GM12878 (cell line): ENCODE data around the gene TGFB1I1. TPM values are rescaled to one million over a fixed set of nuclear protein-coding genes. Genes with fewer than 3 reads are reported as not detected.
A peak's percentile ranks its signal among the peaks of the same experiment; 100 is the strongest.

Experiments used
- CBFB ChIP-seq: IDR thresholded peaks from 2 replicates; pipeline ENCODE4 v1.6.1; 2016; ENCODE audit warnings: antibody characterized with exemption, low read depth
- FOXM1 ChIP-seq: IDR thresholded peaks from 2 replicates; pipeline ENCODE4 v1.6.1; 2012; ENCODE audit warnings: low read depth, mild to moderate bottlenecking, inconsistent platforms, low read length, moderate library complexity
- HCFC1 ChIP-seq: fragments of 150-350 bp; IDR thresholded peaks from 2 replicates; pipeline ENCODE4 v1.6.1; 2014; ENCODE audit warnings: low read length
- MTA2 ChIP-seq: fragments of 450-650 bp; IDR thresholded peaks from 2 replicates; pipeline ENCODE4 v1.6.1; 2016; ENCODE audit warnings: low read depth, mild to moderate bottlenecking, moderate library complexity
- NFXL1 ChIP-seq: fragments of 450-650 bp; IDR thresholded peaks from 2 replicates; pipeline ENCODE4 v1.6.1; 2017; ENCODE audit warnings: antibody characterized with exemption, mild to moderate bottlenecking, borderline replicate concordance
- NFYB ChIP-seq: IDR thresholded peaks from 2 replicates; pipeline ENCODE4 v1.6.1; 2011; ENCODE audit warnings: low read depth, mild to moderate bottlenecking, low read length, improper control_type of control experiment, moderate library complexity; ENCODE audit not compliant: insufficient read depth
- RAD21 ChIP-seq: IDR thresholded peaks from 2 replicates; pipeline ENCODE4 v1.6.1; 2011; ENCODE audit warnings: mild to moderate bottlenecking, low read depth, low read length, moderate library complexity; ENCODE audit not compliant: insufficient read depth
- RBBP5 ChIP-seq: fragments of 200-600 bp; sonication (generic); conservative IDR thresholded peaks from 2 replicates; pipeline ENCODE4 v1.6.1; 2016
- SMAD5 ChIP-seq: IDR thresholded peaks from 2 replicates; pipeline ENCODE4 v1.6.1; 2016; ENCODE audit warnings: antibody characterized with exemption, low read depth
- SREBF1 ChIP-seq: IDR thresholded peaks from 2 replicates; pipeline ENCODE4 v1.6.1; 2012; ENCODE audit warnings: mild to moderate bottlenecking, low read length
- STAT3 ChIP-seq: IDR thresholded peaks from 2 replicates; pipeline ENCODE4 v1.6.1; 2011; ENCODE audit warnings: low read depth, low read length, improper control_type of control experiment
- SUPT20H ChIP-seq: IDR thresholded peaks from 2 replicates; pipeline ENCODE4 v1.6.1; 2011; ENCODE audit warnings: low read depth, mild to moderate bottlenecking, low read length, moderate library complexity, borderline replicate concordance; ENCODE audit not compliant: control insufficient read depth
- TCF7 ChIP-seq: IDR thresholded peaks from 2 replicates; pipeline ENCODE4 v1.6.1; 2014; ENCODE audit warnings: antibody characterized with exemption, borderline replicate concordance
- YY1 ChIP-seq: IDR thresholded peaks from 2 replicates; pipeline ENCODE4 v1.6.1; 2011; ENCODE audit warnings: low read depth, mild to moderate bottlenecking, low read length
- ZNF274 ChIP-seq: IDR thresholded peaks from one replicate; pipeline ENCODE4 v1.8.0; 2011; ENCODE audit not compliant: insufficient read length, insufficient read depth
- ZZZ3 ChIP-seq: IDR thresholded peaks from 2 replicates; pipeline ENCODE4 v1.6.1; 2011; ENCODE audit warnings: low read depth; ENCODE audit not compliant: control insufficient read depth, insufficient read length
- polyA plus RNA-seq, 11 experiments: library from polyadenylated mRNA; depleted of rRNA in 4 of 11; unstranded in 6 of 11; stranded (reverse) in 5 of 11; fragments of >200 nt; fragmentation: Nextera tagmentation in 4 of 11; fragmentation: Illumina TruSeq in 1 of 11; extraction: Ambion mirVana in 4 of 11; extraction: Trizol in 1 of 11; gene quantifications; 1 replicate in 1 of 11; 2 replicates in 10 of 11; pipeline versions ENCODE4 v1.2.1 to v1.2.3, GENCODE V29; 2011 to 2016; ENCODE audit warnings: inconsistent platforms in 2 of 11, missing spikeins in 2 of 11, low read depth in 1 of 11
- total RNA-seq, 4 experiments: library from RNA; depleted of rRNA in 3 of 4; stranded (reverse); fragments of >200 nt in 3 of 4; fragmentation: Illumina TruSeq in 1 of 4; extraction: Trizol in 1 of 4; gene quantifications; 2 replicates each; pipeline versions ENCODE4 v1.2.1 to v1.2.3, GENCODE V29; 2013 to 2021
- TF ChIP-seq, protein P1 (sequence below): fragments of 150-350 bp; IDR thresholded peaks from 2 replicates; pipeline ENCODE4 v1.6.1; 2014; ENCODE audit warnings: mild to moderate bottlenecking, low read depth, low read length
- TF ChIP-seq, protein P2 (sequence below): fragments of 450-650 bp; IDR thresholded peaks from 2 replicates; pipeline ENCODE4 v1.6.1; 2017; ENCODE audit warnings: mild to moderate bottlenecking, moderate library complexity
- TF ChIP-seq, protein P3 (sequence below): fragments of 450-650 bp; IDR thresholded peaks from 2 replicates; pipeline ENCODE4 v1.6.1; 2018; ENCODE audit warnings: mild to moderate bottlenecking, low read depth, moderate library complexity; ENCODE audit not compliant: partially characterized antibody
- TF ChIP-seq, protein P4 (sequence below): fragments of 450-650 bp; conservative IDR thresholded peaks from 2 replicates; pipeline ENCODE4 v1.6.1; 2017; ENCODE audit warnings: mild to moderate bottlenecking, moderate library complexity

Gene TGFB1I1
- total and polyA plus RNA-seq, 10 of the 15 experiments (the other 5 are each of a cell fraction or from before 2014, with no cell fraction given), result 0.13 to 2.3 (median 0.41) TPM; not detected in 2

DNA sequence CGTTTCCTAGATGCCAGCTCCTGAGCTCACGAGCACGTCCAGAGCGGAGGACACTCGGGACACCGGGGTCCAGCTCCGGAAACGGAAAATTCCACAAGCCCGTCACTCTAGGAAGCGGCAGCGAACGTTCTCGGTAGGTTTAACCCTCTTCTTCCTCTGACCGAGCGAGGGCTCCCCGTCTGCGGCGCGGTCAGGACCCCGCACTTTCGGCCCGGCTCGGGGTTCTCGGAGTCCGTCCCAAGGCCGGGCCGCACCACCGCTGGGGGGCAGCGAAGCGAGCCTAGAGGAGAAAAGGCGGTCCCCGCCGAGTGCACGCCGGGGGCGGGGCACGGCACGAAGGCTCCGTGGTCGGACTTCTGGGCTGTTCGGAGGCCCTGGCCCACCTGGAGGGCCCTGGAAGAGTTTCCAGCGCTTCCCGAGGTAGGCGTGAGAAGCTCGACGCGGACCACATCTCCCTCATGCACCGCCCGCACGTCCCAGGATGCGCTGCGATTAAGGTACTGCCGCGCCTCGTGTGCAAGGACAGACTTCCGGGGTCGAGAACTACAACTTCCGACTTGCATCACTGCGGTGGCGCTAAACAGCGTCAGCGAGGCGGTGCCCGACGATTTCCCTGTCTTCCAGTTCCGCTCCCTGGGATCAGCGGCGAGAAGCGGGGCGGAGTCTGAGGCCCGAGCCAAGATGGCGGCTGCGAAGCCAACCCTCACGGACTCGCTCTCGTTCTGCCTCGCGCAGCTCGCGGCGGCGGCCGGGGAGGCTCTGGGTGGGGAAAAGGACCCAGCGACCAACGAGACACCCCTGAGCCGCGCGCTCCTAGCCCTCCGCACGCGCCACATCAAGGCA is 12.9 kb upstream of the TGFB1I1 start, which contains the start of gene ARMC5 (continued):
- TF ChIP-seq FOXM1 (no peak), ZZZ3 (no peak), RAD21 (0 out of 2 replicates have a peak, but pooled peaks have one; percentile 13), ZNF274 (no peak), TCF7 (no peak), STAT3 (no peak), SREBF1 (peak; percentile 48; the same call in 1 of the 2 replicates), SUPT20H (no peak), NFXL1 (no peak), RBBP5 (no peak), CBFB (peak; percentile 37; the same call in 1 of the 2 replicates), SMAD5 (peak; percentile 79), NFYB (no peak), YY1 (peak; percentile 99), HCFC1 (peak; percentile 91), MTA2 (no peak)
- TF ChIP-seq, protein P1, sequence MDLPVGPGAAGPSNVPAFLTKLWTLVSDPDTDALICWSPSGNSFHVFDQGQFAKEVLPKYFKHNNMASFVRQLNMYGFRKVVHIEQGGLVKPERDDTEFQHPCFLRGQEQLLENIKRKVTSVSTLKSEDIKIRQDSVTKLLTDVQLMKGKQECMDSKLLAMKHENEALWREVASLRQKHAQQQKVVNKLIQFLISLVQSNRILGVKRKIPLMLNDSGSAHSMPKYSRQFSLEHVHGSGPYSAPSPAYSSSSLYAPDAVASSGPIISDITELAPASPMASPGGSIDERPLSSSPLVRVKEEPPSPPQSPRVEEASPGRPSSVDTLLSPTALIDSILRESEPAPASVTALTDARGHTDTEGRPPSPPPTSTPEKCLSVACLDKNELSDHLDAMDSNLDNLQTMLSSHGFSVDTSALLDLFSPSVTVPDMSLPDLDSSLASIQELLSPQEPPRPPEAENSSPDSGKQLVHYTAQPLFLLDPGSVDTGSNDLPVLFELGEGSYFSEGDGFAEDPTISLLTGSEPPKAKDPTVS, result 0 out of 2 replicates have a peak, but pooled peaks have one; percentile 23
- TF ChIP-seq, protein P2, sequence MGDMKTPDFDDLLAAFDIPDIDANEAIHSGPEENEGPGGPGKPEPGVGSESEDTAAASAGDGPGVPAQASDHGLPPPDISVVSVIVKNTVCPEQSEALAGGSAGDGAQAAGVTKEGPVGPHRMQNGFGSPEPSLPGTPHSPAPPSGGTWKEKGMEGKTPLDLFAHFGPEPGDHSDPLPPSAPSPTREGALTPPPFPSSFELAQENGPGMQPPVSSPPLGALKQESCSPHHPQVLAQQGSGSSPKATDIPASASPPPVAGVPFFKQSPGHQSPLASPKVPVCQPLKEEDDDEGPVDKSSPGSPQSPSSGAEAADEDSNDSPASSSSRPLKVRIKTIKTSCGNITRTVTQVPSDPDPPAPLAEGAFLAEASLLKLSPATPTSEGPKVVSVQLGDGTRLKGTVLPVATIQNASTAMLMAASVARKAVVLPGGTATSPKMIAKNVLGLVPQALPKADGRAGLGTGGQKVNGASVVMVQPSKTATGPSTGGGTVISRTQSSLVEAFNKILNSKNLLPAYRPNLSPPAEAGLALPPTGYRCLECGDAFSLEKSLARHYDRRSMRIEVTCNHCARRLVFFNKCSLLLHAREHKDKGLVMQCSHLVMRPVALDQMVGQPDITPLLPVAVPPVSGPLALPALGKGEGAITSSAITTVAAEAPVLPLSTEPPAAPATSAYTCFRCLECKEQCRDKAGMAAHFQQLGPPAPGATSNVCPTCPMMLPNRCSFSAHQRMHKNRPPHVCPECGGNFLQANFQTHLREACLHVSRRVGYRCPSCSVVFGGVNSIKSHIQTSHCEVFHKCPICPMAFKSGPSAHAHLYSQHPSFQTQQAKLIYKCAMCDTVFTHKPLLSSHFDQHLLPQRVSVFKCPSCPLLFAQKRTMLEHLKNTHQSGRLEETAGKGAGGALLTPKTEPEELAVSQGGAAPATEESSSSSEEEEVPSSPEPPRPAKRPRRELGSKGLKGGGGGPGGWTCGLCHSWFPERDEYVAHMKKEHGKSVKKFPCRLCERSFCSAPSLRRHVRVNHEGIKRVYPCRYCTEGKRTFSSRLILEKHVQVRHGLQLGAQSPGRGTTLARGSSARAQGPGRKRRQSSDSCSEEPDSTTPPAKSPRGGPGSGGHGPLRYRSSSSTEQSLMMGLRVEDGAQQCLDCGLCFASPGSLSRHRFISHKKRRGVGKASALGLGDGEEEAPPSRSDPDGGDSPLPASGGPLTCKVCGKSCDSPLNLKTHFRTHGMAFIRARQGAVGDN, result peak; percentile 65
- TF ChIP-seq, protein P3, sequence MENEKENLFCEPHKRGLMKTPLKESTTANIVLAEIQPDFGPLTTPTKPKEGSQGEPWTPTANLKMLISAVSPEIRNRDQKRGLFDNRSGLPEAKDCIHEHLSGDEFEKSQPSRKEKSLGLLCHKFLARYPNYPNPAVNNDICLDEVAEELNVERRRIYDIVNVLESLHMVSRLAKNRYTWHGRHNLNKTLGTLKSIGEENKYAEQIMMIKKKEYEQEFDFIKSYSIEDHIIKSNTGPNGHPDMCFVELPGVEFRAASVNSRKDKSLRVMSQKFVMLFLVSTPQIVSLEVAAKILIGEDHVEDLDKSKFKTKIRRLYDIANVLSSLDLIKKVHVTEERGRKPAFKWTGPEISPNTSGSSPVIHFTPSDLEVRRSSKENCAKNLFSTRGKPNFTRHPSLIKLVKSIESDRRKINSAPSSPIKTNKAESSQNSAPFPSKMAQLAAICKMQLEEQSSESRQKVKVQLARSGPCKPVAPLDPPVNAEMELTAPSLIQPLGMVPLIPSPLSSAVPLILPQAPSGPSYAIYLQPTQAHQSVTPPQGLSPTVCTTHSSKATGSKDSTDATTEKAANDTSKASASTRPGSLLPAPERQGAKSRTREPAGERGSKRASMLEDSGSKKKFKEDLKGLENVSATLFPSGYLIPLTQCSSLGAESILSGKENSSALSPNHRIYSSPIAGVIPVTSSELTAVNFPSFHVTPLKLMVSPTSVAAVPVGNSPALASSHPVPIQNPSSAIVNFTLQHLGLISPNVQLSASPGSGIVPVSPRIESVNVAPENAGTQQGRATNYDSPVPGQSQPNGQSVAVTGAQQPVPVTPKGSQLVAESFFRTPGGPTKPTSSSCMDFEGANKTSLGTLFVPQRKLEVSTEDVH, result peak; percentile 59
- TF ChIP-seq, protein P4, sequence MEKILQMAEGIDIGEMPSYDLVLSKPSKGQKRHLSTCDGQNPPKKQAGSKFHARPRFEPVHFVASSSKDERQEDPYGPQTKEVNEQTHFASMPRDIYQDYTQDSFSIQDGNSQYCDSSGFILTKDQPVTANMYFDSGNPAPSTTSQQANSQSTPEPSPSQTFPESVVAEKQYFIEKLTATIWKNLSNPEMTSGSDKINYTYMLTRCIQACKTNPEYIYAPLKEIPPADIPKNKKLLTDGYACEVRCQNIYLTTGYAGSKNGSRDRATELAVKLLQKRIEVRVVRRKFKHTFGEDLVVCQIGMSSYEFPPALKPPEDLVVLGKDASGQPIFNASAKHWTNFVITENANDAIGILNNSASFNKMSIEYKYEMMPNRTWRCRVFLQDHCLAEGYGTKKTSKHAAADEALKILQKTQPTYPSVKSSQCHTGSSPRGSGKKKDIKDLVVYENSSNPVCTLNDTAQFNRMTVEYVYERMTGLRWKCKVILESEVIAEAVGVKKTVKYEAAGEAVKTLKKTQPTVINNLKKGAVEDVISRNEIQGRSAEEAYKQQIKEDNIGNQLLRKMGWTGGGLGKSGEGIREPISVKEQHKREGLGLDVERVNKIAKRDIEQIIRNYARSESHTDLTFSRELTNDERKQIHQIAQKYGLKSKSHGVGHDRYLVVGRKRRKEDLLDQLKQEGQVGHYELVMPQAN, result no peak; the same call in none of the 2 replicates
